GM18511 (cell line): ENCODE results near the gene HOXD11.

Source experiments
- ATAC-seq: cut with Tn5 transposase; IDR thresholded peaks from one replicate; pipeline ENCODE4 v1.9.1; 2021; ENCODE audit warnings: mild to moderate bottlenecking, moderate library complexity; ENCODE audit not compliant: unreplicated experiment

HOXD11 gene

GRCh38 chr2:176106581-176107539 lies at the start of gene HOXD11:
HOXD11 (plus strand) TSS chr2:176107280; CDS start chr2:176107356, 76 bp downstream.
- no peak for ATAC-seq

GRCh38 chr2:176063958-176064357 lies 43.1 kb upstream of the HOXD11 start:
- ATAC-seq: no peak

DNA sequence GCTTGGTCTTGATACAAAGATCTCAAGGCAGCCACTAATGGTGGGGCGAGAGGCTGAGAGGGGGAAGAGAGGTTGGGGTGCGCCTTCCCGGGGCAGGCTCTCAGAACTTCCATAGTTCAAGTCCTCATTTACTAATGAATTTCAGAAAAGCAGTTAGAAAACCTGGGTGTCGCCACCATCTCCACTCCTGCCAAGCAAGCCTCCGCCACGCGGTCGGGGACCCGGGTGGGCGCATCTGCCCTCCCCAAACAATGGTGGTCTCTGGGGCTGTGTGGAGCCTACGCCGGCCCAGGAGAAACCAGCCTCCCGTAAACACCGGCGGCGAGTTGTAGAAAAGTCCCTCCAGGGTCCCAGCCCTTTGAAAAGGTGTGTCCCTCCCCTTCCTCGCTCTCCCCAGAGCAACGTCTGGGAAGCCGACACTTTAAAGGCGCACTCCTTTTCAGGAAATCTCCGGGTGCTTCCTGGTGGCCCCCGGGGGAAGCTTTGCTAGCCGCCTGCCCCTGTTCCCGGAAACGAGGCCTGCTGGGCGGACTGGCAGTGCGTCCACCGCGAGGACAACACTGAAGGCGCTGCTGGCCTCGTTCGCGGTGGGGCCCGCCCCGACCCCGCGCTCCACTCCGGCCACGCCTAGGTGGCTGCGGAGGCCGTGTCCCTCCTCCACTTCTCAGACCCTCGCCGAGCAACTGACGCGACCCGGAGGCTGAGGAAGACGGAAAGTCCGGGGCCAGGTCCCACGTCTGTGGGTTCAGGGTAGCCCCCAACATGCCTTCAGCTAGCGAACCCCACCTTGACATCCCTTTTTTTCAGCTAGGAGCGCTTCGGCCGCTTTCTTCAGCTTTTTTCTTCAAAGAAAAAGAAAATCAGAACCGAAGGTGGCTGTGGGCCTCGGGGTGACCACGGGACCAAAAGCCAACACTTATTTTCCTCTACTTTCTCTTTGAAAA lies 40.2 kb upstream of the HOXD11 start:
- ATAC-seq: no peak

GRCh38 chr2:176067589-176068418 lies 39.3 kb upstream of the HOXD11 start:
- no peak for ATAC-seq

DNA sequence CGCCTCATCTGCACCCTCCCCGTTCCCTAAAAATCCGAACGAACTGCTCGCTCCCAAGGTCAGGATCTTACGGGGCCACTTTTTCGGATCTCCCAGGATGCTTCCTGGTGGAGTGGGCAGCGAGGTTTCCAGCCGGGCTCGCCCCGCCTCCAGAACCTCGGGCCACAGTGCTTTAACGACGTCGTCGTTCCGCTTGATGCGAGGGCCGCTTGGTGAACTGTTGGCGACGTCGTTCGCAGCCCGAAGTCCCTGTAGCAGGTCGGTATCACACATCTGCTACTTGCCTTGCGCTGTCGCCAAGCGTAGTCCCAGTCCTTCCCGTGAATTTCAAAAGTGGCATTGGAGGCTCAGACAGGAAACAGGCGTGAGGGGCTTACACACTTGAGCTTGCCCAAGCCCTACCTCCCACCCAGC lies 38.7 kb upstream of the HOXD11 start:
- ATAC-seq: no peak

DNA sequence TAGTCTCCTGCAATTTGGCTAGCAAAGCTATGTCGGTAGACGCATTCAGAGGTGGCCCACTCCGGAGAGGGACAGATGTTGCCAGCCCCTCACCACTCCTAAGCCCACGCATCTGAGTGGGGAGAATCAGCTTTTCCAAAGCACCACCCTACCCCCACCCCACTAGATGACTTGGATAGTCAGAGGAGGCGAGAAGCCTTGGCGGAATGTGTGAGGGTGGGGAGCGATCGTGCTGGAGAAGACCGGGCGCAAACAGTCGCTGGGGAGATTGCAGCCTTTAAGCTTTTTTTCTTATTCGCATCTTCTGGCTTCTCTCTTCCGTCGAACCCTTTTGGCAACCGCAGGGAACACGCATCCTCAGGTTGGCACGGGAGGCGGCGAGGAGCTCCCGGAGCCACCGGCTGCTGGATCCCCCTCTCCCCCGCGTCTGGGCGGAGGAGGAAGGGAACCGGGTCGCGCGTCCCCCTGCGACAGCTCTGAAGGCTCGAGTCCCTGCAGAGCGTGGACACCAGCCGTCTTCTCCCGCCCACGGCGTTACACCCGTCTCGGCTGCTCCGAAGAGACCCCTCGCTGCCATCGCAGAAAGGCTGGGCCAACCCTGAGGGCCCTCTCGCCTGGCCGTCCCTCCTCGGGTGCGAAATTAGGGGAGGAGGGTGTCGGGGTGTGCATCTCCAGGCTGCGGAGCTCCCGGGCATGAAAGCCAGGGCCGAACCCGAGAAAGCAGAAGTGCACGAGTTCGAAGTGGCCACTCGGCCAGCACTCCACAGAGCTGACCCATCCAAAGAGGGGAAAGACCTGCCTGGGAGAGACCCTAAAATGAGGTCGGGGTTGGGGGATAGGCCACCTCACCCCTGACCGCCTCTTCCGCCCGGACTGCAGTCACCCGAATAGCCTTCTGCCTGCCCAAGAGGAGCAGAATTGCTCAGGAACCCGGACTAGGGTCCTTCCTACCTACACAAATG lies 35.5 kb upstream of the HOXD11 start:
- no peak for ATAC-seq

DNA sequence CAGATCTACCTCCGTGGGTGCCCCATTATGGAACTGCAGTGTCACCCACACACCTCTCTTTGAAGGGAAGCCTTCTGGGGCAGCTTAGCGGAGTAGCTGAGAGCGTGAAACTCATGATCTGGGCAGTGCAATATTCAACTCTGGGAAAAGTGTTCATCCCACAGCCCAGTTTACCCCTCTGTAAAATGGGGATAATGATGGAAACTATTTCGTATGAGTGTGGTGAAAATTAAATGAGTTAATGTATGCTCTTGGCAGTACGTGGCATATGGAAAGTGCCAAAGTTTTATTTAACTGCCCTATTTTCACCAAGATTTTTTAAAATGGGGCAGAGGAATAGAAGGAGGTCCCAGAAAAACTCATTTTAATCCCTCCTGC lies 34.8 kb upstream of the HOXD11 start:
- ATAC-seq: no peak

DNA sequence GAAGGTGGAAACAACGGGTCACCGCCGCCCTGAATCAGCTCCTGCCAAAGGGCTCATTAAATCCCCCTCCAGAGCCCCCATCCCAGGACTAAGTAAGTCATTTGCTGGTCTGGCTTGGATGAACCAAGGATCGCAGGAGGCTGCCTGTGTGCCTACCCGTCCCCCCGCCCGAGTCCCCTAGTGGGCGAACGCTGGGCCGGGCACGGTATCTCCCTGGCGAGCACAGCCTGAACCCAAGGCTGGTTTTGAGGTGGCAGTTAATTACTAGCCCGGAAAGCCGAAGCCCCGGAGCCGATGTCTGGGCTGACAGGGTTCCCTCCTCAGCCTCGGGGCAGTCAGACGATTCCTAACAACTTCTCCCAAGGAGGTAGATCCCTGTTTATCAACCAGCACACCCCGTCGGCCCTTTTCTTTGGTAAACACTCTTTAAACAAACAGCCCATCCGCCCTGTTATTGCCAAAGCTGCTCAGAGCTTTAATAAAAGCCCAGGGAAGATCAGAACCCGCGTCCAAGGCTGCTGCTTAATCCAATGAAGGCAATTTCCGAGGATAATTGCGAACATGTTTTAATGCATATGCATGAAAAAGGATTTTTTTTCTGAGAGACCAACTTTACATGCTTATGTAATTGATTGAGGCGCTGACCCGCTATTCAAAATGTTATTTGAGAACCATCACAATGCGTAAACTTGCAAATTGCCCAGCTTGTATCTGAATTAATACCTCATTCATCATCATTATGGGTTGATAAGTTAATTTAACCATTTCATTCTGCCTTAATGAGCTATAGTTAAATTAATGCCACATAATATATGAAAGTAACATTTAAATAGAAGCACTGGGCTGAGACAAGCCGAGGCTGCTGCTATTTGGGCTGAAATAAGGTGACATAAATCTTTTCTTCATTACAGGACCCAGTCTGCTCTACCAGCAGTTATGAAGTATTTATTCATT lies 33.9 kb upstream of the HOXD11 start:
- ATAC-seq: no peak

DNA sequence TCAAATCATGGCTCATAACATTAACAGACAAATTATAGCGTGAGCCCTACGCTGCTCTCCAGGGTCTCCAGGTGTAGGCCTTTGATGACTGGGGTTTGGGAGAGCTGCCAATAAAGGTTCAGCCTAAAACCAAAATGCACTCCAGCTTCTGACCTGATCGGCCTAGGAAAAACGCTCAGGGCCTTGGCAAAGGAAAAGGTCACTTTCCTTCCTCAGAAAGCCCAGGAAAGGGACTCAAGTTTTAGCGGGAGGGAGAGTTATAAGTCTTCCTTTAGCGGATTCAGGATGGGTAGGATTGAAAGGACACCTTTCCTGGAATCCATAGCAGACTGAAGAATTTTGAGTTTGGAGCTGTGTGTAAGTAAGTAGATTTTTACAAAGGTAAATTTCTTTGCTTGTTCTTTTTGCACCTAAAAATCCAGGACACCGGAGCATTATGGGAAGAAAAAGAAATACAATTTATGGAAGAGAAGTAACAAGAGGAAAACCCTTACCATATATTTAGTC lies 32.1 kb upstream of the HOXD11 start:
- ATAC-seq: no peak

- no peak for ATAC-seq
Measured at GRCh38 chr2:176075481-176075880, 31.6 kb upstream of the HOXD11 start.

DNA sequence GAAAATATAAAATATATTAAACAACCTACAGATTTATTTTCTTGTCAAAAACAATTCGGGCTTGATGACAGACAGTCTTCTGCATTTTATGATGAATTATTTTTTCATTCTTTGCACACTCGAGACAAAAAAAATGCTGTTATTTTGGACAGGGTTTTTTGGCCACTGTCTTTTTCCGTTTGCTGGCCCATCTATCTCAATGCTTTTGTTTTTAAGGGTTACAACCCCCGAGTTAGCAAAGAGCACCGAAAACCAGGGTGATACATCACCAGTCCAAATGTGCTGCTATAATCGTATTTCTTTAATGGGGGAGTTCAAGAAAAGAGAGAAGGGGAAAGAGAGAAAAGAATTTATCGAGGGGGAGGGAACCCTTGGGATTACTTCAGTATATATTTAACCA lies 31.0 kb upstream of the HOXD11 start:
- no peak for ATAC-seq

- ATAC-seq: no peak
Measured at GRCh38 chr2:176076796-176077195, 30.3 kb upstream of the HOXD11 start.

GRCh38 chr2:176078541-176079284 lies 28.4 kb upstream of the HOXD11 start:
- ATAC-seq: no peak

- ATAC-seq: no peak
Measured at GRCh38 chr2:176079285-176079830, 27.7 kb upstream of the HOXD11 start.

GRCh38 chr2:176079831-176080539 lies 27.1 kb upstream of the HOXD11 start:
- ATAC-seq: no peak

DNA sequence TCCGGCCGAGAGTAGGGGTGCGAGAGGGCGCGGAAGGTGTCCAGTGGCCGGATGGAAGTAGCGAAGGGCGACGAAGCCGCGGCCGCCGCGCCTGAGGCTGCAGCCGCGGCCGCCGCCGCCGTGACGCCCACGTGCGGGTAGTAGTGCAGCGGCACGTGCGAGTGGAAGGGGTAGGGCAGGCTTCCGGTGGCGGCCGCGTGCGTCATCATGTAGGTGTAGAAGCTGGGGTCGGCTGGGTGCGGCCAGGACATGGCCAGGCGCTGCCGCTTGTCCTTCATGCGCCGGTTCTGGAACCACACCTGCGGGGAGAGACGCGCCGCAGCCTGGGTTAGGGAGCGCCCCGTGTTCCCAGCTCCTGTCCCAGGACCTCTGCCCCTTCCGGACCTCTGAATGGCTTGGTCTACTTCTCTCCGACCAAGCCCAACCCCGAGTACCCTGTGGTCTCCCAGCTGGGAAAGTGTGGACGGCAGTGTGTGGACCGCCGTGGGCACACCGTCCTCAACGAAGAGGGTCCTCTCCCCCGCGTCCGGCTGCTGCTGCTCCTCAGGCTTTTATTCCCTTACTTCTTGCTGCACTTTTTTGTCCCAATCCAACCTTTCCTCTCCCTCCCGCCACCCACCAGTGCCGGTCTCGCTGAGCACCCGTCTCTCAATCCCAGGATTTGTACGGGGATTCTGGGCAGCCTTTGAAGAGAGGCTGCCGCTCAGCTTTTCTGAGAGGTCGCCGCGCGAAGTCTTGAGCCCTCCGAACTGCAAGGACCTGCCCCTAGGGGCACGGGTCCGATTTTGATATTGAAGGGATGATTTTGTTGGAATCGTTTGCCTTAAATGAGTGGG lies 26.3 kb upstream of the HOXD11 start:
- no peak for ATAC-seq
